Liver (tissue), 3 donors: ENCODE measurements around the gene NCOA3.

Experiments used
- RAD21 ChIP-seq, 2 donors: IDR thresholded peaks; 2 replicates each; pipeline ENCODE4 v1.6.1; 2016; ENCODE audit warnings: antibody characterized with exemption in 2 of 2, mild to moderate bottlenecking in 2 of 2
- TF ChIP-seq, protein P1 (sequence below): fragments of 150-350 bp; IDR thresholded peaks from 2 replicates; pipeline ENCODE4 v1.5.1; 2017; ENCODE audit warnings: improper control_type of control experiment, low read depth, low read length; ENCODE audit not compliant: missing input control
- donor health status: healthy.
- donor health status: healthy.

DNA sequence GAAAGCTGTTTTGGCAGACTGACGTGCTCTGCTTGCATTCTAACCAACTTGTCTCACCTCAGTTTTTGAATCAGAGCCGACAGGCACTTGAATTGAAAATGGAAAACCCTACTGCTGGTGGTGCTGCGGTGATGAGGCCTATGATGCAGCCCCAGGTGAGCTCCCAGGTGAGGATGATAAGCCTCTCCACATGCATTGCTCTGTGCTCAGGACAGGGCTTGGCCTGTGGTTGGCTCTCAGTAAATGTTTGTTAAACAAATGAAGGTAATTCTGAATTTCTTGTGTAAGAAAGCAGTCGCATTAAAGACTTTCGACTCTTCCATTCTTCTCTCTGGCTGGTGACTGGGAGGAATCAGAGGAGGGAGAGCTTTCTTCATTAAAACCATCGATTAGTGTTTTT lies 147.3 kb downstream of the NCOA3 start:
- TF ChIP-seq, protein P1, sequence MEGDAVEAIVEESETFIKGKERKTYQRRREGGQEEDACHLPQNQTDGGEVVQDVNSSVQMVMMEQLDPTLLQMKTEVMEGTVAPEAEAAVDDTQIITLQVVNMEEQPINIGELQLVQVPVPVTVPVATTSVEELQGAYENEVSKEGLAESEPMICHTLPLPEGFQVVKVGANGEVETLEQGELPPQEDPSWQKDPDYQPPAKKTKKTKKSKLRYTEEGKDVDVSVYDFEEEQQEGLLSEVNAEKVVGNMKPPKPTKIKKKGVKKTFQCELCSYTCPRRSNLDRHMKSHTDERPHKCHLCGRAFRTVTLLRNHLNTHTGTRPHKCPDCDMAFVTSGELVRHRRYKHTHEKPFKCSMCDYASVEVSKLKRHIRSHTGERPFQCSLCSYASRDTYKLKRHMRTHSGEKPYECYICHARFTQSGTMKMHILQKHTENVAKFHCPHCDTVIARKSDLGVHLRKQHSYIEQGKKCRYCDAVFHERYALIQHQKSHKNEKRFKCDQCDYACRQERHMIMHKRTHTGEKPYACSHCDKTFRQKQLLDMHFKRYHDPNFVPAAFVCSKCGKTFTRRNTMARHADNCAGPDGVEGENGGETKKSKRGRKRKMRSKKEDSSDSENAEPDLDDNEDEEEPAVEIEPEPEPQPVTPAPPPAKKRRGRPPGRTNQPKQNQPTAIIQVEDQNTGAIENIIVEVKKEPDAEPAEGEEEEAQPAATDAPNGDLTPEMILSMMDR, result no peak
- TF ChIP-seq RAD21 (IDR thresholded peaks at IDR 0.05), result no peak
